ENCODE results near the gene FGG. TPM values are rescaled to one million over a fixed set of nuclear protein-coding genes. Genes with fewer than 3 reads are reported as not detected.

FGG gene
- total RNA-seq, 2 donors from 2014 or later: 0.89 TPM; not detected in 1

DNA sequence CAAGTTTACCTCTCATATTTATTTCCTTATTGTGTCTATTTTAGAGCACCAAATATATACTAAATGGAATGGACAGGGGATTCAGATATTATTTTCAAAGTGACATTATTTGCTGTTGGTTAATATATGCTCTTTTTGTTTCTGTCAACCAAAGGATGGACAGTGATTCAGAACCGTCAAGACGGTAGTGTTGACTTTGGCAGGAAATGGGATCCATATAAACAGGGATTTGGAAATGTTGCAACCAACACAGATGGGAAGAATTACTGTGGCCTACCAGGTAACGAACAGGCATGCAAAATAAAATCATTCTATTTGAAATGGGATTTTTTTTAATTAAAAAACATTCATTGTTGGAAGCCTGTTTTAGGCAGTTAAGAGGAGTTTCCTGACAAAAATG lies 43.4 kb downstream of the FGG start:
- Histone ChIP-seq H3K27ac (ENCODE audit: low read depth, low read length) (no peak overlapping the region), H3K27me3 (ENCODE audit: control insufficient read depth, insufficient read depth, low read length, poor library complexity, severe bottlenecking) (no peaks in the 10 kb centered on the region), H3K9ac (ENCODE audit: extremely low read depth, low read length, poor library complexity, severe bottlenecking) (no peak overlapping the region), H3K4me3 (ENCODE audit: low read length) (no peak overlapping the region), H3K9me3 (ENCODE audit: control insufficient read depth, low read length) (no peaks in the 10 kb centered on the region), H3K36me3 (ENCODE audit: control insufficient read depth, insufficient read depth, low read length) (no peaks in the 10 kb centered on the region), H3K4me1 (ENCODE audit: control insufficient read depth, insufficient read depth, low read length) (no peaks in the 10 kb centered on the region)
- no peak overlapping the region for H3K4me3 Mint-ChIP-seq
- H3K4me1 Mint-ChIP-seq: no peaks in the 10 kb centered on the region
- H3K36me3 Mint-ChIP-seq (ENCODE audit: low read depth): no peaks in the 10 kb centered on the region
- H3K9me3 Mint-ChIP-seq: no peaks in the 10 kb centered on the region
- TF ChIP-seq, protein P1, sequence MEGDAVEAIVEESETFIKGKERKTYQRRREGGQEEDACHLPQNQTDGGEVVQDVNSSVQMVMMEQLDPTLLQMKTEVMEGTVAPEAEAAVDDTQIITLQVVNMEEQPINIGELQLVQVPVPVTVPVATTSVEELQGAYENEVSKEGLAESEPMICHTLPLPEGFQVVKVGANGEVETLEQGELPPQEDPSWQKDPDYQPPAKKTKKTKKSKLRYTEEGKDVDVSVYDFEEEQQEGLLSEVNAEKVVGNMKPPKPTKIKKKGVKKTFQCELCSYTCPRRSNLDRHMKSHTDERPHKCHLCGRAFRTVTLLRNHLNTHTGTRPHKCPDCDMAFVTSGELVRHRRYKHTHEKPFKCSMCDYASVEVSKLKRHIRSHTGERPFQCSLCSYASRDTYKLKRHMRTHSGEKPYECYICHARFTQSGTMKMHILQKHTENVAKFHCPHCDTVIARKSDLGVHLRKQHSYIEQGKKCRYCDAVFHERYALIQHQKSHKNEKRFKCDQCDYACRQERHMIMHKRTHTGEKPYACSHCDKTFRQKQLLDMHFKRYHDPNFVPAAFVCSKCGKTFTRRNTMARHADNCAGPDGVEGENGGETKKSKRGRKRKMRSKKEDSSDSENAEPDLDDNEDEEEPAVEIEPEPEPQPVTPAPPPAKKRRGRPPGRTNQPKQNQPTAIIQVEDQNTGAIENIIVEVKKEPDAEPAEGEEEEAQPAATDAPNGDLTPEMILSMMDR (conservative IDR thresholded peaks at IDR 0.05): no peak
- H3K27me3 Mint-ChIP-seq (ENCODE audit: insufficient read depth): no peaks in the 10 kb centered on the region
- DNase-seq: no peak
- H3K27ac Mint-ChIP-seq: no peak overlapping the region
- 96 to 100% methylated on average over 2 to 3 of the region's 3 CpGs for WGBS, 2 experiments (ENCODE audit: insufficient coverage in 1 of 2, insufficient read length in 1 of 2)

- no peaks in the 10 kb centered on the region for H3K4me1 ChIP-seq (ENCODE audit: control insufficient read depth, insufficient read depth, low read length)
- no peak overlapping the region for H3K27ac ChIP-seq (ENCODE audit: low read depth, low read length)
- no peaks in the 10 kb centered on the region for H3K27me3 ChIP-seq (ENCODE audit: control insufficient read depth, insufficient read depth, low read length, poor library complexity, severe bottlenecking)
- Mint-ChIP-seq H3K27ac (no peak overlapping the region), H3K27me3 (ENCODE audit: insufficient read depth) (no peaks in the 10 kb centered on the region), H3K9me3 (no peaks in the 10 kb centered on the region), H3K4me1 (no peaks in the 10 kb centered on the region), H3K36me3 (ENCODE audit: low read depth) (no peaks in the 10 kb centered on the region), H3K4me3 (no peak overlapping the region)
- DNase-seq: no peak
- no peaks in the 10 kb centered on the region for H3K36me3 ChIP-seq (ENCODE audit: control insufficient read depth, insufficient read depth, low read length)
- no peak overlapping the region for H3K4me3 ChIP-seq (ENCODE audit: low read length)
- no peaks in the 10 kb centered on the region for H3K9me3 ChIP-seq (ENCODE audit: control insufficient read depth, low read length)
- WGBS, 2 experiments (ENCODE audit: insufficient coverage in 1 of 2, insufficient read length in 1 of 2): 92 to 100% methylated on average over 3 to 5 of the region's 5 CpGs
- TF ChIP-seq, protein P1 (conservative IDR thresholded peaks at IDR 0.05): no peak
- no peak overlapping the region for H3K9ac ChIP-seq (ENCODE audit: extremely low read depth, low read length, poor library complexity, severe bottlenecking)
These were observed 45.7 kb downstream of the FGG start for GRCh38 chr4:154566639-154567204.

DNA sequence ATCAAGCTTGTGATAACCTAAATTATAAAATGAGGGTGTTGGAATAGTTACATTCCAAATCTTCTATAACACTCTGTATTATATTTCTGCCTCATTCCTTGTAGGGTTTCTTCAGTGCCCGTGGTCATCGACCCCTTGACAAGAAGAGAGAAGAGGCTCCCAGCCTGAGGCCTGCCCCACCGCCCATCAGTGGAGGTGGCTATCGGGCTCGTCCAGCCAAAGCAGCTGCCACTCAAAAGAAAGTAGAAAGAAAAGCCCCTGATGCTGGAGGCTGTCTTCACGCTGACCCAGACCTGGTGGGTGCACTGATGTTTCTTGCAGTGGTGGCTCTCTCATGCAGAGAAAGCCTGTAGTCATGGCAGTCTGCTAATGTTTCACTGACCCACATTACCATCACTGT lies 46.8 kb downstream of the FGG start:
- Mint-ChIP-seq H3K27me3 (ENCODE audit: insufficient read depth) (no peaks in the 10 kb centered on the region), H3K36me3 (ENCODE audit: low read depth) (no peaks in the 10 kb centered on the region), H3K4me1 (no peaks in the 10 kb centered on the region), H3K4me3 (no peak overlapping the region), H3K9me3 (no peaks in the 10 kb centered on the region), H3K27ac (no peak overlapping the region)
- H3K4me3 ChIP-seq (ENCODE audit: low read length): no peak overlapping the region
- no peak for DNase-seq
- H3K4me1 ChIP-seq (ENCODE audit: control insufficient read depth, insufficient read depth, low read length): no peaks in the 10 kb centered on the region
- H3K36me3 ChIP-seq (ENCODE audit: control insufficient read depth, insufficient read depth, low read length): no peaks in the 10 kb centered on the region
- no peaks in the 10 kb centered on the region for H3K27me3 ChIP-seq (ENCODE audit: control insufficient read depth, insufficient read depth, low read length, poor library complexity, severe bottlenecking)
- TF ChIP-seq, protein P1 (conservative IDR thresholded peaks at IDR 0.05): no peak
- H3K9ac ChIP-seq (ENCODE audit: extremely low read depth, low read length, poor library complexity, severe bottlenecking): no peak overlapping the region
- H3K9me3 ChIP-seq (ENCODE audit: control insufficient read depth, low read length): no peaks in the 10 kb centered on the region
- no peak overlapping the region for H3K27ac ChIP-seq (ENCODE audit: low read depth, low read length)
- WGBS, 2 experiments (ENCODE audit: insufficient coverage in 1 of 2, insufficient read length in 1 of 2): 80 to 92% methylated on average over 1 to 6 of the region's 6 CpGs

Data from endodermal cell (in vitro differentiated cells).